Epithelial cell of esophagus (primary cell): ENCODE data around the gene CASS4.

Experiments
- DNase-seq: peaks from one replicate; pipeline ENCODE4 v3.0.0; 2010; ENCODE audit warnings: low read depth
- H3K4me3 ChIP-seq: 2 replicates; pipeline ENCODE4 v1.5.1; 2011; ENCODE audit warnings: mild to moderate bottlenecking, low read length, control low read depth
- TF ChIP-seq, protein P1 (sequence below): IDR thresholded peaks from 2 replicates; pipeline ENCODE4 v1.5.1; 2011; ENCODE audit warnings: low read depth, mild to moderate bottlenecking, low read length, control low read depth, inconsistent platforms; ENCODE audit not compliant: insufficient read depth; ENCODE audit errors: missing control alignments

The CASS4 gene

DNA sequence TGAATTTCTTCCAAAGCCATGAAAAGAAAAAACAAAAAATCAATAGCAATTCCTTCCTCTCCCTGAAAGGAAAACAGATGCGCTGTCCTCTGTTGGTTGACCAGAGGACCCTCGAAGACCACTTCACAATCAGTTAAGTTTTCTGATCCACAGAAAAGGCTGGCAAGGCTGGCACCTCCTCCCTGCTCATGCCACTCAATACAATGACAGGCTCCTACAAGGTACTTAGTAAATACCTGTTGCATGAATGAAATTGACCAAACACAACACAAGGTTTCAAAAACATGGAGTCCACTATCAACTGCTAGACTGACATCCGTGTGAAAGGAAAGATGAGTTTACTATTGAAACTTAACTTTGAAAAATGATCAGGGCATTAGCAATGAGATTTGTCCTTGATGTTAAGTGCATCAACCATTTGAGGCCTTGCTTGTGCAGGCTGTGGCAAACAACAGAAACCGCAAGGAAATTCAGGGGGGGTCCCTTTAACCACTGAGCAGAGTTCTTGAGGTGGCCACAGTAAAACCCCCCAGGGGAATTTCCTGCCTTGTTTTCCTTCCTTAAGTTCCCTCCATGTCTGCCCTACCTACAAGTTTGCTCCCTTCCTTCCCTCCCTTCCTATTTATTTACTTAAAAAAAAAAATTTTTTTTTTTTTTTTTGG is 28.4 kb downstream of the CASS4 start:
- no peak for DNase-seq
- no peak overlapping the region for H3K4me3 ChIP-seq
- TF ChIP-seq, protein P1, sequence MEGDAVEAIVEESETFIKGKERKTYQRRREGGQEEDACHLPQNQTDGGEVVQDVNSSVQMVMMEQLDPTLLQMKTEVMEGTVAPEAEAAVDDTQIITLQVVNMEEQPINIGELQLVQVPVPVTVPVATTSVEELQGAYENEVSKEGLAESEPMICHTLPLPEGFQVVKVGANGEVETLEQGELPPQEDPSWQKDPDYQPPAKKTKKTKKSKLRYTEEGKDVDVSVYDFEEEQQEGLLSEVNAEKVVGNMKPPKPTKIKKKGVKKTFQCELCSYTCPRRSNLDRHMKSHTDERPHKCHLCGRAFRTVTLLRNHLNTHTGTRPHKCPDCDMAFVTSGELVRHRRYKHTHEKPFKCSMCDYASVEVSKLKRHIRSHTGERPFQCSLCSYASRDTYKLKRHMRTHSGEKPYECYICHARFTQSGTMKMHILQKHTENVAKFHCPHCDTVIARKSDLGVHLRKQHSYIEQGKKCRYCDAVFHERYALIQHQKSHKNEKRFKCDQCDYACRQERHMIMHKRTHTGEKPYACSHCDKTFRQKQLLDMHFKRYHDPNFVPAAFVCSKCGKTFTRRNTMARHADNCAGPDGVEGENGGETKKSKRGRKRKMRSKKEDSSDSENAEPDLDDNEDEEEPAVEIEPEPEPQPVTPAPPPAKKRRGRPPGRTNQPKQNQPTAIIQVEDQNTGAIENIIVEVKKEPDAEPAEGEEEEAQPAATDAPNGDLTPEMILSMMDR: no peak

DNA sequence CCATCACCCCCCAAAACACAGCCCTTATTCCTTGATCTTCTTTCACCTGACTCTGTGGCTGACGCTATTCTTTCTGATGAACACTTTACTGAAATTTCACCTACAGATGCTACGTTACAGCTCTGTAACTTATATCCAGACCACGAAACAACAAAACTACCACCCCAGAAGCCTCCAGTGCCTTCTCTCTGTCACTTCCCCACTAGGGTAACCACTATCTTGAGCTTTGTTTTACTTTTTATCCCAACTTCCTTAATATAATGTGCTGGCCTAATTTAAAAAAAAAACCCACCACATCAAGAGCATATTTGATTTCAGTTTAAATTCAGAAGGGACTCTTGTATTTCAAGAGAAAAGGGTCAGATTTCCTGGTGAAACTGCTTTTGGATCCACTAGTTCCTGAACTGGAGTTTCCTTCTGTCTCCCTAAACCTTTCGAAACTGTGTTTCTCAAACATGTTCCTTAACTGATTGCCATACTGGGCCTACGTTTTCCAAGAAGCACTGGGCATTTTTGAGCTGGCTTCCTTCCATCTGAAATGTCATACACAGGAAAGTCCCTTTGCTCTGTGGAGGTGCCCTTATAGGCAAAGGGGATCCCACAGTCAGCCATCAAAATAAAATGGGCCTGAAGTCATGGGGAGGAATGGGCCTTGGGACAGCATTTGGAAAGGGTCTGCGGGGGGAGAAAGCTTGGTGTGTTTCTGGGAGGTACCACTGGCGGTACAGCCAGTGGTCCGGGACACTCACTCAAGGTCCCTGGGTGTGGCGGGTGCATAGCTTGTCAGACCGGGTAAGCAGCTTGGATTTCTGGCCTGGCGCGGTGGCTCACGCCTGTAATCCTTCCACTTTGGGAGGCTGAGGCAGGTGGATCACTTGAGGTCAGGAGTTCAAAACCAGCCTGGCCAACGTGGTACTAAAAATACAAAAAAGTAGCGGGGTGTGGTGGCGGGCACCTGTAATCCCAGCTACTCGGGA is 30.6 kb downstream of the CASS4 start:
- TF ChIP-seq, protein P1: no peak
- DNase-seq: no peak
- no peak overlapping the region for H3K4me3 ChIP-seq

DNA sequence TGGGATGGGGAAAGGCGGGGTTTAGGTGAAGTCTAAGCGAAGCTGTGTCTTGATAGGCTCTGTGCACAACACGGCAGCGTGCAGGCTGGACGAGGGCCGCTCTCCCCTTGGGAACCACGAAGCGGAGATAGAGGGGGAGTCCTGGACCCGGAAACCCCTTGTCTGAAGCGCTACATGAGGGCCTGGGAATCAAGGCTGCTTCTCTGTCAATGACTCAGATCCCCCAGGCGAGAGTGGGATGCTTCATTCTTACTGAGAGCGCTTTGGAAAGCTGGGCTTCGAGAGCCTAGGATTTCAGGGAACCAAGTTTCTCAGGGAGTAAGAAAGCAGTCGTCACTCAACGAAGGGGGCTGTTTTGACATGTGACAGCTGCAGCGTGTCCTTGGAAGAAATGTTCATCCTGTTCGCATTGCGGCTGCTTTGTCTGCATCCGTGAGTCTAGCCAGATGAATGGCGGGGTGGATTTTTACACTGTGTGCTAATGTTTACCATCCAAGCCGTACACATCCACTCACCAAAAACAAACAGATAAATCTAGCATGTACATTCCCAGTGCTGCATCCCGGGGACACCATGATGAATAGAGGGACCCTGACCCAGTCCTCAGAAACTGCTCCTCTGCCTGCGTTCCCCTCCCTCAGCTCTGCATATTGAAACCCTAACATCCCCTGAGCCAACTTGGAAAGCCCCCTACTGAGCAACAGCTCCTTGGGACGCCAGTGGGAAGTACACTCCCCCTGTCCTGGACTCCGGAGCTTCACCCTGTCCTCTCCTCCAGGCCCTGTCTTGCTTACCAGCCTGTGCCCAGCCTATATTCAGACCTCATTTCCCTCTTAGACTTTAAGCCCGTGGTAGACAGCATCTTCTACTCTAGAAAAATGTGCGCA is 31.8 kb downstream of the CASS4 start:
- DNase-seq: peak; percentile 60
- H3K4me3 ChIP-seq: no peak overlapping the region
- TF ChIP-seq, protein P1: no peak

DNA sequence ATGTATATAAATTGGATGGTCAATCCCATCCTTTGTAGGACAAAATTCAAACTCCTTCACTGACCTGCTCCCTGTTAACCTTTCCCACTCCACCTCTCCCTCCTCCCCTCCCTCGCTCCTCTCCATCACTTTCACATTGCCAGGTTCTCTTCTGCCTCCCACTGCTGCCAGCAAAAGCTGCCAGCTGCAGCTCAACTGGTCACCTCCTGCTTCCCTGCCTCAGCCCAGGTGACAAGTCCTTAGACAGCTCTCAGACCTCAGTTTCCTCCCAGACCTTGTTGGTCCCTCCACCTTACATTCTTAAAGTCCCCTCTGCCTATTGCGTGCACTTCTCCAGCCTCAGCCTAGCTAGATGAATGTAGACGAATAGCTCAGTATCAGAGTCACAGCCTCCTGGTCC is 33.1 kb downstream of the CASS4 start:
- TF ChIP-seq, protein P1: no peak
- DNase-seq: no peak
- H3K4me3 ChIP-seq: no peak overlapping the region

DNA sequence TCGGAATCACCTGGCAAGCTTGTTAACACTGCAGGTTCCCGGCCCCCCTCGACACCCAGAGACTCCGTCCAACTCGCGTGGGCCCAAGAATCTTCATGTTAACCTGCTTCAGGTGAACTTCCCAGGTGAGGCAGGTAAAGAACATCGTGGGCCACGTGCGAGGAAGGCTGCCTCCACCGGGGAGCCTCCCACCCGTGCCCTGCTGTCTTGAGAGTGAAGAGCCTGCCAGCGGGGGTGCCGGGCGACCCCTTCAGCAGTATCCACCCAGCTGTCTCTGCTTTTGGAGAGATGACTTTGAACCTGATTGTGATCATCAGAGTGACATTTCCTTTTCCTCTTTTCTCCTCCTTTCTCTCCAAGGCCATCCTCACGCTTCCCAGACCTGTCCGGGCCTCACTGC is 33.5 kb downstream of the CASS4 start:
- no peak for DNase-seq
- H3K4me3 ChIP-seq: no peak overlapping the region
- TF ChIP-seq, protein P1: no peak

DNA sequence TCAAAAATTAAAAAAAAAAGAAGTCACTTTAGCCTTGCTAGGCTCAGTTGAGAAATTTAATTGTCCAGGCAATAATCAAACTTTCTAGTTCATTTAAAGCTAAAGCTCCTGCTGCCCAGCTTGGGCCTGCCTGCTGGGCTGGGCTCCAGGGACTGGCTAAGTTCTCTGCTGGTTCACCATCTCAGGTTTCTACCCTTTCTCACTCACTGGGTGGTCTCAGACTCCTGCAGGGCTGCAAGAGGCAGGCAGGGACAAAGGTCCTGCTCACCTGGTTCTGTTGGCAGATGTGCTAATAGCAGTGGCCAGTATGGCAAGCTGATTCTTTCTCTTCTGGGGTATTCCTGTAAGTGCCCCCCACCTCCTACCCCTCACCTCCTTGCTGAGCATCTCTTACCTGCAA is 35.2 kb downstream of the CASS4 start:
- TF ChIP-seq, protein P1: no peak
- DNase-seq: no peak
- no peak overlapping the region for H3K4me3 ChIP-seq
